HEK293 (cell line): Measurements from ENCODE around the gene HUS1B.

Source experiments
- CTCF ChIA-PET: fragments of 350-600 bp; formaldehyde crosslinking; extraction: SDS; loops from one replicate; lab custom pipeline; 2021; ENCODE audit warnings: antibody characterized with exemption; lab: Yijun Ruan, JAX
- POLR2A ChIA-PET: fragments of 300-600 bp; formaldehyde crosslinking; extraction: SDS; loops from one replicate; lab custom pipeline; 2020; ENCODE audit warnings: antibody characterized with exemption, inconsistent platforms; lab: Yijun Ruan, JAX
- H3K27ac ChIP-seq: fragments of 200-500 bp; sonication (Bioruptor generic); 2 replicates; pipeline ENCODE4 v1.5.1; 2014; ENCODE audit warnings: low read depth, low read length, control low read depth, inconsistent platforms; ENCODE audit errors: extremely low read depth
- H3K36me3 ChIP-seq, 2 experiments: fragments of 200-500 bp in 1 of 2; sonication (Bioruptor generic) in 1 of 2; 1 replicate in 1 of 2; 2 replicates in 1 of 2; pipeline ENCODE4 v1.5.1; 2014 to 2017; ENCODE audit warnings: inconsistent platforms in 2 of 2, low read length in 2 of 2; ENCODE audit not compliant: control insufficient read depth in 2 of 2, insufficient read depth in 1 of 2
- H3K4me1 ChIP-seq: fragments of 200-500 bp; sonication (Bioruptor generic); 2 replicates; pipeline ENCODE4 v1.5.1; 2014; ENCODE audit warnings: mild to moderate bottlenecking, low read length, inconsistent platforms; ENCODE audit not compliant: control insufficient read depth, insufficient read depth
- H3K4me3 ChIP-seq: 2 replicates; pipeline ENCODE4 v1.5.1; 2011; ENCODE audit warnings: low read depth, mild to moderate bottlenecking, control low read depth, low read length, moderate library complexity
- H3K9me3 ChIP-seq: fragments of 200-500 bp; sonication (Bioruptor generic); 2 replicates; pipeline ENCODE4 v1.5.1; 2014; ENCODE audit warnings: low read depth, low read length, inconsistent platforms; ENCODE audit not compliant: control insufficient read depth, insufficient read depth
- EGR2 ChIP-seq: fragments of 450-650 bp; formaldehyde crosslinking; IDR thresholded peaks from 2 replicates; pipeline ENCODE4 v1.5.1; 2016; ENCODE audit warnings: low read depth, missing biosample characterization, missing genetic modification characterization
- HOXC10 ChIP-seq: sonication (generic); formaldehyde crosslinking; IDR thresholded peaks from 2 replicates; pipeline ENCODE4 v1.8.1; 2023; ENCODE audit warnings: mild to moderate bottlenecking, missing genetic modification reagents
- HOXD13 ChIP-seq: sonication (generic); formaldehyde crosslinking; IDR thresholded peaks from 2 replicates; pipeline ENCODE4 v1.8.0; 2022; ENCODE audit warnings: missing genetic modification reagents, borderline replicate concordance
- OVOL3 ChIP-seq: fragments of 450-650 bp; formaldehyde crosslinking; IDR thresholded peaks from 2 replicates; pipeline ENCODE4 v1.5.1; 2016; ENCODE audit warnings: missing biosample characterization, missing genetic modification characterization
- TCF7L2 ChIP-seq: IDR thresholded peaks from 2 replicates; pipeline ENCODE4 v1.6.1; 2011; ENCODE audit warnings: low read depth, mild to moderate bottlenecking, inconsistent platforms, low read length, moderate library complexity, borderline replicate concordance
- TRIM28 ChIP-seq: IDR thresholded peaks from 2 replicates; pipeline ENCODE4 v1.6.1; 2011; ENCODE audit warnings: low read length, control low read depth, borderline replicate concordance
- ZNF10 ChIP-seq: fragments of 450-650 bp; formaldehyde crosslinking; IDR thresholded peaks from 2 replicates; pipeline ENCODE4 v1.5.1; 2017; ENCODE audit warnings: missing biosample characterization, missing genetic modification characterization
- ZNF121 ChIP-seq: fragments of 450-650 bp; formaldehyde crosslinking; IDR thresholded peaks from 2 replicates; pipeline ENCODE4 v1.5.1; 2016; ENCODE audit warnings: missing biosample characterization, missing genetic modification characterization
- ZNF391 ChIP-seq: fragments of 450-650 bp; formaldehyde crosslinking; IDR thresholded peaks from 2 replicates; pipeline ENCODE4 v1.5.1; 2016; ENCODE audit warnings: low read depth, missing biosample characterization, missing genetic modification characterization, borderline replicate concordance
- ZNF416 ChIP-seq: fragments of 450-650 bp; formaldehyde crosslinking; IDR thresholded peaks from 2 replicates; pipeline ENCODE4 v1.5.1; 2016; ENCODE audit warnings: missing biosample characterization, missing genetic modification characterization
- ZNF510 ChIP-seq: fragments of 450-650 bp; formaldehyde crosslinking; IDR thresholded peaks from 2 replicates; pipeline ENCODE4 v1.5.1; 2018; ENCODE audit warnings: mild to moderate bottlenecking, missing genetic modification characterization, missing biosample characterization; ENCODE audit not compliant: insufficient replicate concordance
- ZNF514 ChIP-seq: fragments of 450-650 bp; formaldehyde crosslinking; IDR thresholded peaks from 2 replicates; pipeline ENCODE4 v1.5.1; 2016; ENCODE audit warnings: missing biosample characterization, missing genetic modification characterization
- ZNF777 ChIP-seq: fragments of 450-650 bp; formaldehyde crosslinking; IDR thresholded peaks from 2 replicates; pipeline ENCODE4 v1.5.1; 2017; ENCODE audit warnings: missing biosample characterization, missing genetic modification characterization, borderline replicate concordance
- TF ChIP-seq, protein P1 (sequence below): fragments of 450-650 bp; formaldehyde crosslinking; IDR thresholded peaks from 2 replicates; pipeline ENCODE4 v1.5.1; 2016; ENCODE audit warnings: missing biosample characterization, missing genetic modification characterization
- TF ChIP-seq, protein P2 (sequence below): fragments of 450-650 bp; formaldehyde crosslinking; IDR thresholded peaks from 2 replicates; pipeline ENCODE4 v1.5.1; 2016; ENCODE audit warnings: missing biosample characterization, missing genetic modification characterization, borderline replicate concordance
- TF ChIP-seq, protein P3 (sequence below): fragments of 450-650 bp; formaldehyde crosslinking; IDR thresholded peaks from 2 replicates; pipeline ENCODE4 v1.5.1; 2016; ENCODE audit warnings: missing biosample characterization, missing genetic modification characterization
- TF ChIP-seq, protein P4 (sequence below): fragments of 450-650 bp; formaldehyde crosslinking; IDR thresholded peaks from 2 replicates; pipeline ENCODE4 v1.5.1; 2016; ENCODE audit warnings: missing biosample characterization, missing genetic modification characterization
- TF ChIP-seq, protein P5 (sequence below): fragments of 450-650 bp; formaldehyde crosslinking; IDR thresholded peaks from 2 replicates; pipeline ENCODE4 v1.5.1; 2016; ENCODE audit warnings: missing biosample characterization, missing genetic modification characterization

Gene HUS1B

DNA sequence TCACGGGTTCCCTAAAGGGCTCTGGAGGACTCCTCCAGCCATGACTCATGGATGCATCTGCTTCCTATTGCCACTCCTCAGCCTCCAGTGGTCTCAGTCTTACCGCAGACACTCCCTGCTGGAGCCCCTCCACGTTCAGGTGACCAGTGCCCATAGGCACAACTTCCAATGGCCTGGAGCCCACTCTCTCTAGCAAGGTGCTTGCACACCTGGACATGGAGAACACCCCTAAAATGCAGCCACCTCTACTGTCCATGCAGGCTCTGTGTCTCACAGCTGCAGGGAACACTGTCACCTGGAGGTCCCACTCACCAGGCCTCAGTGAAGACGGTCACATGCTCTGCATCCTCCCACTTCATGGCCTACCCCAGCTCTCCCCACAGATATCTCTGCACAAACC lies 36.0 kb downstream of the HUS1B start:
- H3K4me3 ChIP-seq, result no peak overlapping the region
- H3K9me3 ChIP-seq, result no peaks in the 10 kb centered on the region
- H3K27ac ChIP-seq, result no peak overlapping the region
- TF ChIP-seq ZNF416 (tag by site-specific recombination), result no peak
- TF ChIP-seq, protein P1, sequence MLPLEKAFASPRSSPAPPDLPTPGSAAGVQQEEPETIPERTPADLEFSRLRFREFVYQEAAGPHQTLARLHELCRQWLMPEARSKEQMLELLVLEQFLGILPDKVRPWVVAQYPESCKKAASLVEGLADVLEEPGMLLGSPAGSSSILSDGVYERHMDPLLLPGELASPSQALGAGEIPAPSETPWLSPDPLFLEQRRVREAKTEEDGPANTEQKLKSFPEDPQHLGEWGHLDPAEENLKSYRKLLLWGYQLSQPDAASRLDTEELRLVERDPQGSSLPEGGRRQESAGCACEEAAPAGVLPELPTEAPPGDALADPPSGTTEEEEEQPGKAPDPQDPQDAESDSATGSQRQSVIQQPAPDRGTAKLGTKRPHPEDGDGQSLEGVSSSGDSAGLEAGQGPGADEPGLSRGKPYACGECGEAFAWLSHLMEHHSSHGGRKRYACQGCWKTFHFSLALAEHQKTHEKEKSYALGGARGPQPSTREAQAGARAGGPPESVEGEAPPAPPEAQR (tag by site-specific recombination), result no peak
- no peak for TF ChIP-seq ZNF510 (tag by site-specific recombination)
- TF ChIP-seq ZNF514, result no peak
- TF ChIP-seq EGR2, result no peak
- TF ChIP-seq TRIM28, result no peak
- TF ChIP-seq, all 188 proteins: peak for 0
- Histone ChIP-seq H3K36me3 (peaks cover 6 to 27% of the 10 kb centered on the region in 2 experiments), H3K4me1 (peaks cover 4% of the 10 kb centered on the region)
- CTCF ChIA-PET, result interaction anchor here (1.1 to 1.3 kb wide), 2 partner anchors 9 to 176 kb away, joined by 4 read pairs; no protein-coding TSS in a partner anchor
- POLR2A ChIA-PET, result no interaction called here

DNA sequence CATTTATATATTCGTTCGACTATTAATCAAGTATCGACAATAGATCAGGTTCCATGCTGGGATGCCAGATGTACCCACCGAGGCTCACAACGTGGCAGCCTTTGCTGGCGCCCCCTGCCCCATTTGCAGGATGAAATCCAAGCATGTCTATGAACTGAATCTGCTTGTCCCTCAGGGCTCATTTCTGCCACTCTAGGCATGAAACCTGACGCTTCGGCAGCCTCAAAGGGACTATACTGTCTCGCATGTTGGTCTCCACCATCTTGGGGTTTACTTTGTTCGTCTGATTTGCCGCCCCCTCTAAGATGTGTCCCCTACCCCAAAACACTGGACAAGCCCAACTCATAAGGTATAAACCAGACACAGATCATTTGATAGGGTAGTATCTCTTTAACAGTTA lies 36.7 kb downstream of the HUS1B start:
- Histone ChIP-seq H3K27ac (no peak overlapping the region), H3K36me3 (peaks cover 9 to 32% of the 10 kb centered on the region in 2 experiments), H3K9me3 (no peaks in the 10 kb centered on the region), H3K4me1 (no peaks in the 10 kb centered on the region), H3K4me3 (no peak overlapping the region)
- POLR2A ChIA-PET, result no interaction called here
- CTCF ChIA-PET, result interaction anchor here (0.5 to 0.8 kb wide), 4 partner anchors 64 to 895 kb away, joined by 3 to 5 read pairs (median 4); no protein-coding TSS in a partner anchor
- no peak for TF ChIP-seq HOXC10
- no peak for TF ChIP-seq ZNF10 (tag by site-specific recombination)

DNA sequence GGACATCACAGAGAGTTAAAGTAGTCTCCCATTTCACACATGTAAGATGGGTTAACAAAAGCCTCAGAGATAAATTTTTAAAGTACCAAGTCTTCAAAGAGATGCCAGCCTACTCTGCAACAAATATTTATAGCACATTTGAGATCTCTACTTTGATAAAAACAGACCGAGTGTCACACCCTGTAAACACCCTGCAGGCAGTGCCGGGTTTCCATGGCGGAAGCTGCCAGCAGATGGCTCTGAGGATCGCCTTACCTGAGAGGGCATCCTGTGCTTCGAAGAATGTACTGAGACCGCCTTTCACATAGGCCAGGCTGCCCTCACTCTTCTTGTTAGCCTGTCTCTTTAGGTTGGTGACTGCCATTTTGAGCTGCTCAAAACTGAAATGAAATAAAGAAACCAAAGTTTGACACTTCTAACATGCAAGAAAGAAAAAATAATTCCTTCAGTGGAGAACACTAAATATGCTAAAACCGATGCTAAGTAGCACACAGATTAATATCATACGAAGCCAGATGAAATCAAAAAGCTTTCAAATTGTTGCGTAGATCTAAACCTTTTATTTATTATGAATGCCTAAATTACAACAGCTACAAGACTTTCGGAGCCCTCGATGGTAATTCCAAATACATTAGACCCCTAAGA lies 39.3 kb downstream of the HUS1B start:
- ChIA-PET POLR2A (no interaction called here), CTCF (interaction anchor here (0.6 to 1.5 kb wide), 7 partner anchors 8 to 724 kb away, joined by 3 to 7 read pairs (median 3); no protein-coding TSS in a partner anchor)
- Histone ChIP-seq H3K4me1 (no peaks in the 10 kb centered on the region), H3K4me3 (no peak overlapping the region), H3K9me3 (no peaks in the 10 kb centered on the region), H3K36me3 (peaks cover 9 to 29% of the 10 kb centered on the region in 2 experiments), H3K27ac (no peak overlapping the region)
- TF ChIP-seq, protein P2, sequence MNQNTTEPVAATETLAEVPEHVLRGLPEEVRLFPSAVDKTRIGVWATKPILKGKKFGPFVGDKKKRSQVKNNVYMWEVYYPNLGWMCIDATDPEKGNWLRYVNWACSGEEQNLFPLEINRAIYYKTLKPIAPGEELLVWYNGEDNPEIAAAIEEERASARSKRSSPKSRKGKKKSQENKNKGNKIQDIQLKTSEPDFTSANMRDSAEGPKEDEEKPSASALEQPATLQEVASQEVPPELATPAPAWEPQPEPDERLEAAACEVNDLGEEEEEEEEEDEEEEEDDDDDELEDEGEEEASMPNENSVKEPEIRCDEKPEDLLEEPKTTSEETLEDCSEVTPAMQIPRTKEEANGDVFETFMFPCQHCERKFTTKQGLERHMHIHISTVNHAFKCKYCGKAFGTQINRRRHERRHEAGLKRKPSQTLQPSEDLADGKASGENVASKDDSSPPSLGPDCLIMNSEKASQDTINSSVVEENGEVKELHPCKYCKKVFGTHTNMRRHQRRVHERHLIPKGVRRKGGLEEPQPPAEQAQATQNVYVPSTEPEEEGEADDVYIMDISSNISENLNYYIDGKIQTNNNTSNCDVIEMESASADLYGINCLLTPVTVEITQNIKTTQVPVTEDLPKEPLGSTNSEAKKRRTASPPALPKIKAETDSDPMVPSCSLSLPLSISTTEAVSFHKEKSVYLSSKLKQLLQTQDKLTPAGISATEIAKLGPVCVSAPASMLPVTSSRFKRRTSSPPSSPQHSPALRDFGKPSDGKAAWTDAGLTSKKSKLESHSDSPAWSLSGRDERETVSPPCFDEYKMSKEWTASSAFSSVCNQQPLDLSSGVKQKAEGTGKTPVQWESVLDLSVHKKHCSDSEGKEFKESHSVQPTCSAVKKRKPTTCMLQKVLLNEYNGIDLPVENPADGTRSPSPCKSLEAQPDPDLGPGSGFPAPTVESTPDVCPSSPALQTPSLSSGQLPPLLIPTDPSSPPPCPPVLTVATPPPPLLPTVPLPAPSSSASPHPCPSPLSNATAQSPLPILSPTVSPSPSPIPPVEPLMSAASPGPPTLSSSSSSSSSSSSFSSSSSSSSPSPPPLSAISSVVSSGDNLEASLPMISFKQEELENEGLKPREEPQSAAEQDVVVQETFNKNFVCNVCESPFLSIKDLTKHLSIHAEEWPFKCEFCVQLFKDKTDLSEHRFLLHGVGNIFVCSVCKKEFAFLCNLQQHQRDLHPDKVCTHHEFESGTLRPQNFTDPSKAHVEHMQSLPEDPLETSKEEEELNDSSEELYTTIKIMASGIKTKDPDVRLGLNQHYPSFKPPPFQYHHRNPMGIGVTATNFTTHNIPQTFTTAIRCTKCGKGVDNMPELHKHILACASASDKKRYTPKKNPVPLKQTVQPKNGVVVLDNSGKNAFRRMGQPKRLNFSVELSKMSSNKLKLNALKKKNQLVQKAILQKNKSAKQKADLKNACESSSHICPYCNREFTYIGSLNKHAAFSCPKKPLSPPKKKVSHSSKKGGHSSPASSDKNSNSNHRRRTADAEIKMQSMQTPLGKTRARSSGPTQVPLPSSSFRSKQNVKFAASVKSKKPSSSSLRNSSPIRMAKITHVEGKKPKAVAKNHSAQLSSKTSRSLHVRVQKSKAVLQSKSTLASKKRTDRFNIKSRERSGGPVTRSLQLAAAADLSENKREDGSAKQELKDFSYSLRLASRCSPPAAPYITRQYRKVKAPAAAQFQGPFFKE, result no peak
- no peak for TF ChIP-seq HOXC10
- TF ChIP-seq ZNF391, result no peak
- no peak for TF ChIP-seq ZNF777 (tag by site-specific recombination)
- no peak for TF ChIP-seq ZNF416 (tag by site-specific recombination)
- TF ChIP-seq, protein P3, sequence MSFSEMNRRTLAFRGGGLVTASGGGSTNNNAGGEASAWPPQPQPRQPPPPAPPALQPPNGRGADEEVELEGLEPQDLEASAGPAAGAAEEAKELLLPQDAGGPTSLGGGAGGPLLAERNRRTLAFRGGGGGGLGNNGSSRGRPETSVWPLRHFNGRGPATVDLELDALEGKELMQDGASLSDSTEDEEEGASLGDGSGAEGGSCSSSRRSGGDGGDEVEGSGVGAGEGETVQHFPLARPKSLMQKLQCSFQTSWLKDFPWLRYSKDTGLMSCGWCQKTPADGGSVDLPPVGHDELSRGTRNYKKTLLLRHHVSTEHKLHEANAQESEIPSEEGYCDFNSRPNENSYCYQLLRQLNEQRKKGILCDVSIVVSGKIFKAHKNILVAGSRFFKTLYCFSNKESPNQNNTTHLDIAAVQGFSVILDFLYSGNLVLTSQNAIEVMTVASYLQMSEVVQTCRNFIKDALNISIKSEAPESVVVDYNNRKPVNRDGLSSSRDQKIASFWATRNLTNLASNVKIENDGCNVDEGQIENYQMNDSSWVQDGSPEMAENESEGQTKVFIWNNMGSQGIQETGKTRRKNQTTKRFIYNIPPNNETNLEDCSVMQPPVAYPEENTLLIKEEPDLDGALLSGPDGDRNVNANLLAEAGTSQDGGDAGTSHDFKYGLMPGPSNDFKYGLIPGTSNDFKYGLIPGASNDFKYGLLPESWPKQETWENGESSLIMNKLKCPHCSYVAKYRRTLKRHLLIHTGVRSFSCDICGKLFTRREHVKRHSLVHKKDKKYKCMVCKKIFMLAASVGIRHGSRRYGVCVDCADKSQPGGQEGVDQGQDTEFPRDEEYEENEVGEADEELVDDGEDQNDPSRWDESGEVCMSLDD (tag by site-specific recombination), result no peak
- no peak for TF ChIP-seq OVOL3 (tag by site-specific recombination)
- no peak for TF ChIP-seq ZNF121
- TF ChIP-seq, protein P4, sequence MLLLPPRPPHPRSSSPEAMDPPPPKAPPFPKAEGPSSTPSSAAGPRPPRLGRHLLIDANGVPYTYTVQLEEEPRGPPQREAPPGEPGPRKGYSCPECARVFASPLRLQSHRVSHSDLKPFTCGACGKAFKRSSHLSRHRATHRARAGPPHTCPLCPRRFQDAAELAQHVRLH (tag by site-specific recombination), result no peak
- TF ChIP-seq, protein P5, sequence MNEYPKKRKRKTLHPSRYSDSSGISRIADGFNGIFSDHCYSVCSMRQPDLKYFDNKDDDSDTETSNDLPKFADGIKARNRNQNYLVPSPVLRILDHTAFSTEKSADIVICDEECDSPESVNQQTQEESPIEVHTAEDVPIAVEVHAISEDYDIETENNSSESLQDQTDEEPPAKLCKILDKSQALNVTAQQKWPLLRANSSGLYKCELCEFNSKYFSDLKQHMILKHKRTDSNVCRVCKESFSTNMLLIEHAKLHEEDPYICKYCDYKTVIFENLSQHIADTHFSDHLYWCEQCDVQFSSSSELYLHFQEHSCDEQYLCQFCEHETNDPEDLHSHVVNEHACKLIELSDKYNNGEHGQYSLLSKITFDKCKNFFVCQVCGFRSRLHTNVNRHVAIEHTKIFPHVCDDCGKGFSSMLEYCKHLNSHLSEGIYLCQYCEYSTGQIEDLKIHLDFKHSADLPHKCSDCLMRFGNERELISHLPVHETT (tag by site-specific recombination), result no peak
- TF ChIP-seq HOXD13 (CRISPR knock-in tag), result no peak
- TF ChIP-seq TCF7L2, result no peak
